ENCODE data around the gene CLDN10.
"Not testable (repeated sequence)": the region's sequence is repeated elsewhere in the genome, so short reads cannot be mapped to it uniquely, and the experiment has no call there.

CLDN10 gene

GRCh38 chr13:95512424-95512823, 40.1 kb upstream of the CLDN10 start:
- no peaks in the 10 kb centered on the region for H4K20me1 ChIP-seq (ENCODE audit: insufficient read depth, low read length)
- H3K36me3 ChIP-seq (replicated peaks; ENCODE audit: low read depth, low read length), result no peaks in the 10 kb centered on the region
- peaks cover 17% of the 10 kb centered on the region for H3K27me3 ChIP-seq (ENCODE audit: low read depth, low read length)
- no peak overlapping the region for H3K4me3 ChIP-seq (ENCODE audit: low read length)
- no peaks in the 10 kb centered on the region for H3K79me2 ChIP-seq (ENCODE audit: low read length)
- 0 out of 2 replicates have a peak, but pooled peaks cover 3% of the 10 kb centered on the region for H3K4me1 ChIP-seq (ENCODE audit: low read length)
- no peak for TF ChIP-seq EZH2phosphoT487 (IDR thresholded peaks at IDR 0.05; ENCODE audit: low read depth)
- TF ChIP-seq CTCF (IDR thresholded peaks at IDR 0.05; ENCODE audit: low read depth, low read length), result no peak
- no peak overlapping the region for H2AFZ ChIP-seq (ENCODE audit: low read depth, low read length)
- H3K9me3 ChIP-seq (ENCODE audit: insufficient read depth, low read length), result no peaks in the 10 kb centered on the region
- H3K27ac ChIP-seq (ENCODE audit: low read length), result no peak overlapping the region
- no peak overlapping the region for H3K4me2 ChIP-seq (ENCODE audit: low read length)
- H3K9ac ChIP-seq (ENCODE audit: low read length), result no peak overlapping the region

- H3K4me2 ChIP-seq (ENCODE audit: low read length), result no peak overlapping the region
- no peak overlapping the region for H3K9ac ChIP-seq (ENCODE audit: low read length)
- H3K9me3 ChIP-seq (ENCODE audit: insufficient read depth, low read length), result no peaks in the 10 kb centered on the region
- no peaks in the 10 kb centered on the region for H3K36me3 ChIP-seq (replicated peaks; ENCODE audit: low read depth, low read length)
- H3K27me3 ChIP-seq (ENCODE audit: low read depth, low read length), result peaks cover 18% of the 10 kb centered on the region
- H3K27ac ChIP-seq (ENCODE audit: low read length), result no peak overlapping the region
- H3K4me3 ChIP-seq (ENCODE audit: low read length), result no peak overlapping the region
- no peaks in the 10 kb centered on the region for H3K79me2 ChIP-seq (ENCODE audit: low read length)
- no peaks in the 10 kb centered on the region for H4K20me1 ChIP-seq (ENCODE audit: insufficient read depth, low read length)
- H2AFZ ChIP-seq (ENCODE audit: low read depth, low read length), result no peak overlapping the region
- TF ChIP-seq CTCF (IDR thresholded peaks at IDR 0.05; ENCODE audit: low read depth, low read length), result no peak
- 0 out of 2 replicates have a peak, but pooled peaks cover 3% of the 10 kb centered on the region for H3K4me1 ChIP-seq (ENCODE audit: low read length)
Observed at GRCh38 chr13:95512957-95513356, 39.6 kb upstream of the CLDN10 start.

GRCh38 chr13:95515606-95516005, 36.9 kb upstream of the CLDN10 start:
- not testable (repeated sequence) for H3K9ac ChIP-seq (ENCODE audit: low read length); H3K4me1 ChIP-seq (ENCODE audit: low read length); H2AFZ ChIP-seq (ENCODE audit: low read depth, low read length); H3K9me3 ChIP-seq (ENCODE audit: insufficient read depth, low read length); H3K79me2 ChIP-seq (ENCODE audit: low read length); H3K4me3 ChIP-seq (ENCODE audit: low read length); H3K27ac ChIP-seq (ENCODE audit: low read length); H3K36me3 ChIP-seq (replicated peaks; ENCODE audit: low read depth, low read length); H4K20me1 ChIP-seq (ENCODE audit: insufficient read depth, low read length); H3K4me2 ChIP-seq (ENCODE audit: low read length)
- H3K27me3 ChIP-seq (ENCODE audit: low read depth, low read length), result peaks cover 22% of the 10 kb centered on the region

GRCh38 chr13:95516021-95516420, 36.5 kb upstream of the CLDN10 start:
- no peak overlapping the region for H3K9ac ChIP-seq (ENCODE audit: low read length)
- H3K27ac ChIP-seq (ENCODE audit: low read length), result no peak overlapping the region
- TF ChIP-seq EZH2phosphoT487 (IDR thresholded peaks at IDR 0.05; ENCODE audit: low read depth), result no peak
- no peak for TF ChIP-seq CTCF (IDR thresholded peaks at IDR 0.05; ENCODE audit: low read depth, low read length)
- no peak overlapping the region for H3K4me3 ChIP-seq (ENCODE audit: low read length)
- no peak overlapping the region for H3K4me2 ChIP-seq (ENCODE audit: low read length)
- 0 out of 2 replicates have a peak, but pooled peaks cover 3% of the 10 kb centered on the region for H3K4me1 ChIP-seq (ENCODE audit: low read length)
- no peaks in the 10 kb centered on the region for H3K9me3 ChIP-seq (ENCODE audit: insufficient read depth, low read length)
- no peaks in the 10 kb centered on the region for H3K79me2 ChIP-seq (ENCODE audit: low read length)
- no peaks in the 10 kb centered on the region for H3K36me3 ChIP-seq (replicated peaks; ENCODE audit: low read depth, low read length)
- no peak overlapping the region for H2AFZ ChIP-seq (ENCODE audit: low read depth, low read length)
- H4K20me1 ChIP-seq (ENCODE audit: insufficient read depth, low read length), result no peaks in the 10 kb centered on the region
- peaks cover 22% of the 10 kb centered on the region for H3K27me3 ChIP-seq (ENCODE audit: low read depth, low read length)

- Histone ChIP-seq H3K27ac (ENCODE audit: low read length) (no peak overlapping the region), H3K4me1 (ENCODE audit: low read length) (0 out of 2 replicates have a peak, but pooled peaks cover 3% of the 10 kb centered on the region), H3K27me3 (ENCODE audit: low read depth, low read length) (peaks cover 22% of the 10 kb centered on the region), H3K9me3 (ENCODE audit: insufficient read depth, low read length) (no peaks in the 10 kb centered on the region), H2AFZ (ENCODE audit: low read depth, low read length) (no peak overlapping the region), H3K9ac (ENCODE audit: low read length) (no peak overlapping the region), H3K4me2 (ENCODE audit: low read length) (no peak overlapping the region), H4K20me1 (ENCODE audit: insufficient read depth, low read length) (no peaks in the 10 kb centered on the region), H3K79me2 (ENCODE audit: low read length) (no peaks in the 10 kb centered on the region), H3K36me3 (replicated peaks; ENCODE audit: low read depth, low read length) (no peaks in the 10 kb centered on the region), H3K4me3 (ENCODE audit: low read length) (no peak overlapping the region)
- TF ChIP-seq EZH2phosphoT487 (IDR thresholded peaks at IDR 0.05; ENCODE audit: low read depth), result no peak
- no peak for TF ChIP-seq CTCF (IDR thresholded peaks at IDR 0.05; ENCODE audit: low read depth, low read length)
Observed at GRCh38 chr13:95516492-95516891, 36.0 kb upstream of the CLDN10 start.

All from OCI-LY3 (cell line).